ENCODE measurements around the gene MTTP. TPM values are rescaled to one million over a fixed set of nuclear protein-coding genes. Genes with fewer than 3 reads are reported as not detected.

The MTTP gene
- total and polyA plus RNA-seq, 4 donors: 0.04 to 0.57 (median 0.25) TPM

GRCh38 chr4:99536271-99536670 lies 38.4 kb upstream of the MTTP start:
- 30 to 81% methylated on average over 2 of the region's 2 CpGs for WGBS, 2 donors
- Histone ChIP-seq H3K36me3 (ENCODE audit: control insufficient read depth in 4 of 4, insufficient read depth in 4 of 4, low read length in 4 of 4) (no peaks in the 10 kb centered on the region), H3K4me1 (ENCODE audit: control insufficient read depth in 5 of 5, insufficient read depth in 5 of 5, low read length in 5 of 5) (no peaks in the 10 kb centered on the region), H3K27me3 (ENCODE audit: control insufficient read depth in 3 of 3, insufficient read depth in 3 of 3, low read length in 2 of 3) (no peaks in the 10 kb centered on the region), H3K27ac (ENCODE audit: low read depth in 1 of 2, low read length in 1 of 2) (no peak overlapping the region), H3K4me3 (no peak overlapping the region), H3K9me3 (ENCODE audit: control insufficient read depth in 4 of 4, insufficient read depth in 3 of 4, low read length in 3 of 4) (no peaks in the 10 kb centered on the region), H3K9ac (ENCODE audit: insufficient read depth in 1 of 2, low read length in 2 of 2) (no peak overlapping the region)
- ATAC-seq (ENCODE audit: insufficient read depth, low FRiP score) (no peak), DNase-seq (peak; percentile 37 to 52 (median 50))
- TF ChIP-seq CTCF (IDR thresholded peaks at IDR 0.05; ENCODE audit: control extremely low read depth, extremely low read depth): no peak

GRCh38 chr4:99536848-99537247 lies 37.8 kb upstream of the MTTP start:
- Histone ChIP-seq H3K36me3 (ENCODE audit: control insufficient read depth in 4 of 4, insufficient read depth in 4 of 4, low read length in 4 of 4) (no peaks in the 10 kb centered on the region), H3K9ac (ENCODE audit: insufficient read depth in 1 of 2, low read length in 2 of 2) (no peak overlapping the region), H3K9me3 (ENCODE audit: control insufficient read depth in 4 of 4, insufficient read depth in 3 of 4, low read length in 3 of 4) (no peaks in the 10 kb centered on the region), H3K4me1 (ENCODE audit: control insufficient read depth in 5 of 5, insufficient read depth in 5 of 5, low read length in 5 of 5) (no peaks in the 10 kb centered on the region), H3K27ac (ENCODE audit: low read depth in 1 of 2, low read length in 1 of 2) (no peak overlapping the region), H3K27me3 (ENCODE audit: control insufficient read depth in 3 of 3, insufficient read depth in 3 of 3, low read length in 2 of 3) (no peaks in the 10 kb centered on the region), H3K4me3 (no peak overlapping the region)
- WGBS, 2 donors: 73 to 74% methylated on average over 2 of the region's 2 CpGs
- DNase-seq (no peak), ATAC-seq (ENCODE audit: insufficient read depth, low FRiP score) (no peak)
- no peak for TF ChIP-seq CTCF (IDR thresholded peaks at IDR 0.05; ENCODE audit: control extremely low read depth, extremely low read depth)

- no peak for TF ChIP-seq CTCF (IDR thresholded peaks at IDR 0.05; ENCODE audit: control extremely low read depth, extremely low read depth)
- Histone ChIP-seq H3K9ac (ENCODE audit: insufficient read depth in 1 of 2, low read length in 2 of 2) (no peak overlapping the region), H3K36me3 (ENCODE audit: control insufficient read depth in 4 of 4, insufficient read depth in 4 of 4, low read length in 4 of 4) (no peaks in the 10 kb centered on the region), H3K4me3 (no peak overlapping the region), H3K27me3 (ENCODE audit: control insufficient read depth in 3 of 3, insufficient read depth in 3 of 3, low read length in 2 of 3) (no peaks in the 10 kb centered on the region), H3K4me1 (ENCODE audit: control insufficient read depth in 5 of 5, insufficient read depth in 5 of 5, low read length in 5 of 5) (no peaks in the 10 kb centered on the region), H3K27ac (ENCODE audit: low read depth in 1 of 2, low read length in 1 of 2) (no peak overlapping the region), H3K9me3 (ENCODE audit: control insufficient read depth in 4 of 4, insufficient read depth in 3 of 4, low read length in 3 of 4) (no peaks in the 10 kb centered on the region)
- 61 to 92% methylated on average over 4 of the region's 4 CpGs for WGBS, 2 donors
- ATAC-seq (ENCODE audit: insufficient read depth, low FRiP score) (no peak), DNase-seq (no peak)
Measured at GRCh38 chr4:99537674-99538073, 37.0 kb upstream of the MTTP start.

- TF ChIP-seq CTCF (IDR thresholded peaks at IDR 0.05; ENCODE audit: control extremely low read depth, extremely low read depth): no peak
- peak; percentile 41 for ATAC-seq (ENCODE audit: insufficient read depth, low FRiP score)
- Histone ChIP-seq H3K27me3 (ENCODE audit: control insufficient read depth in 3 of 3, insufficient read depth in 3 of 3, low read length in 2 of 3) (no peaks in the 10 kb centered on the region), H3K36me3 (ENCODE audit: control insufficient read depth in 4 of 4, insufficient read depth in 4 of 4, low read length in 4 of 4) (no peaks in the 10 kb centered on the region), H3K4me3 (no peak overlapping the region), H3K9ac (ENCODE audit: insufficient read depth in 1 of 2, low read length in 2 of 2) (no peak overlapping the region), H3K27ac (ENCODE audit: low read depth in 1 of 2, low read length in 1 of 2) (no peak overlapping the region), H3K9me3 (ENCODE audit: control insufficient read depth in 4 of 4, insufficient read depth in 3 of 4, low read length in 3 of 4) (no peaks in the 10 kb centered on the region), H3K4me1 (ENCODE audit: control insufficient read depth in 5 of 5, insufficient read depth in 5 of 5, low read length in 5 of 5) (no peaks in the 10 kb centered on the region)
- no peak for DNase-seq
Measured at GRCh38 chr4:99540277-99540939, 34.2 kb upstream of the MTTP start.

All from lung (tissue), 12 donors.